H9 (cell line): Measurements from ENCODE around the gene SUPT5H. TPM values are rescaled to one million over a fixed set of nuclear protein-coding genes. Genes with fewer than 3 reads are reported as not detected.

Source experiments
- DNase-seq: peaks from one replicate; pipeline ENCODE4 v3.0.0-alpha.2; 2017
- H2AFZ ChIP-seq: one replicate; pipeline ENCODE4 v1.6.1; 2013; ENCODE audit warnings: mild to moderate bottlenecking, low read length, control low read depth, moderate library complexity
- H2AK5ac ChIP-seq: 2 replicates; pipeline ENCODE4 v1.6.1; 2013; ENCODE audit warnings: low read length, control low read depth, mixed read lengths; ENCODE audit not compliant: insufficient read length
- H2BK120ac ChIP-seq: one replicate; pipeline ENCODE4 v1.6.1; 2013; ENCODE audit warnings: low read depth, mild to moderate bottlenecking, low read length, control low read depth, inconsistent platforms; ENCODE audit not compliant: poor library complexity, severe bottlenecking
- H2BK12ac ChIP-seq: 2 replicates; pipeline ENCODE4 v1.6.1; 2013; ENCODE audit warnings: low read length, control low read depth, mixed read lengths, low read depth; ENCODE audit not compliant: insufficient read length
- H2BK15ac ChIP-seq: 2 replicates; pipeline ENCODE4 v1.6.1; 2013; ENCODE audit warnings: low read depth, low read length, control low read depth
- H2BK20ac ChIP-seq: one replicate; pipeline ENCODE4 v1.6.1; 2013; ENCODE audit warnings: low read depth, mild to moderate bottlenecking, low read length, control low read depth, inconsistent platforms; ENCODE audit not compliant: poor library complexity, severe bottlenecking
- H2BK5ac ChIP-seq: 2 replicates; pipeline ENCODE4 v1.6.1; 2013; ENCODE audit warnings: low read length, control low read depth, mixed read lengths; ENCODE audit not compliant: insufficient read length
- H3K14ac ChIP-seq: 2 replicates; pipeline ENCODE4 v1.6.1; 2013; ENCODE audit warnings: low read length, control low read depth; ENCODE audit not compliant: insufficient read depth
- H3K18ac ChIP-seq: 2 replicates; pipeline ENCODE4 v1.6.1; 2013; ENCODE audit warnings: low read depth, mild to moderate bottlenecking, mixed read lengths, low read length, control low read depth; ENCODE audit not compliant: insufficient read length
- H3K23ac ChIP-seq: 2 replicates; pipeline ENCODE4 v1.6.1; 2013; ENCODE audit warnings: low read length, control low read depth, mixed read lengths, low read depth; ENCODE audit not compliant: insufficient read length
- H3K23me2 ChIP-seq: 2 replicates; pipeline ENCODE4 v1.6.1; 2013; ENCODE audit warnings: low read depth, mild to moderate bottlenecking, mixed read lengths, low read length, control low read depth; ENCODE audit not compliant: insufficient read length, poor library complexity, severe bottlenecking
- H3K27ac ChIP-seq: 2 replicates; pipeline ENCODE4 v1.5.1; 2013; ENCODE audit warnings: low read length, control low read depth, mixed read lengths, low read depth; ENCODE audit not compliant: insufficient read length
- H3K27me3 ChIP-seq: 2 replicates; pipeline ENCODE4 v1.6.1; 2013; ENCODE audit warnings: low read length, control low read depth, inconsistent platforms; ENCODE audit not compliant: insufficient read depth
- H3K4ac ChIP-seq: 2 replicates; pipeline ENCODE4 v1.6.1; 2013; ENCODE audit warnings: low read depth, mild to moderate bottlenecking, control low read depth, inconsistent platforms, low read length, moderate library complexity
- H3K4me1 ChIP-seq: 2 replicates; pipeline ENCODE4 v1.6.1; 2013; ENCODE audit warnings: low read length, control low read depth, inconsistent platforms; ENCODE audit not compliant: insufficient read depth
- H3K4me2 ChIP-seq: 2 replicates; pipeline ENCODE4 v1.6.1; 2013; ENCODE audit warnings: low read length, control low read depth, mixed read lengths; ENCODE audit not compliant: insufficient read length, insufficient read depth
- H3K56ac ChIP-seq: 2 replicates; pipeline ENCODE4 v1.6.1; 2013; ENCODE audit warnings: low read depth, mild to moderate bottlenecking, mixed read lengths, low read length, control low read depth; ENCODE audit not compliant: insufficient read length
- H3K79me1 ChIP-seq: 2 replicates; pipeline ENCODE4 v1.6.1; 2013; ENCODE audit warnings: low read depth, mild to moderate bottlenecking, moderate library complexity, low read length, control low read depth, inconsistent platforms; ENCODE audit not compliant: insufficient read depth, poor library complexity, severe bottlenecking
- H3K79me2 ChIP-seq: 2 replicates; pipeline ENCODE4 v1.6.1; 2013; ENCODE audit warnings: low read length, control low read depth, inconsistent platforms; ENCODE audit not compliant: insufficient read depth
- H3K9ac ChIP-seq: 2 replicates; pipeline ENCODE4 v1.6.1; 2013; ENCODE audit warnings: low read length, control low read depth, mixed read lengths; ENCODE audit not compliant: insufficient read length; ENCODE audit errors: extremely low read depth
- H3K9me3 ChIP-seq: one replicate; pipeline ENCODE4 v1.6.1; 2013; ENCODE audit warnings: low read depth, low read length, inconsistent platforms; ENCODE audit not compliant: control insufficient read depth
- H3T11ph ChIP-seq: one replicate; pipeline ENCODE4 v1.6.1; 2013; ENCODE audit warnings: mild to moderate bottlenecking, low read length, control low read depth, inconsistent platforms
- H4K20me1 ChIP-seq: one replicate; pipeline ENCODE4 v1.6.1; 2013; ENCODE audit not compliant: control insufficient read depth, insufficient read length, insufficient read depth
- H4K5ac ChIP-seq: 2 replicates; pipeline ENCODE4 v1.6.1; 2013; ENCODE audit warnings: low read depth, mild to moderate bottlenecking, mixed read lengths, low read length, control low read depth; ENCODE audit not compliant: insufficient read length
- H4K8ac ChIP-seq: replicated peaks from 2 replicates; pipeline ENCODE4 v1.6.1; 2013; ENCODE audit warnings: low read length, control low read depth, mixed read lengths, low read depth; ENCODE audit not compliant: insufficient read length
- H4K91ac ChIP-seq: 2 replicates; pipeline ENCODE4 v1.6.1; 2013; ENCODE audit warnings: low read depth, mild to moderate bottlenecking, moderate library complexity, mixed read lengths, low read length, control low read depth; ENCODE audit not compliant: insufficient read length
- H3K27ac Mint-ChIP-seq, 3 experiments: 2 replicates in 2 of 3; 3 replicates in 1 of 3; pipeline ENCODE4 v1.8.0; 2020 to 2021; ENCODE audit warnings: mixed read lengths in 3 of 3, mild to moderate bottlenecking in 1 of 3, moderate library complexity in 1 of 3
- H3K27me3 Mint-ChIP-seq: 2 replicates; pipeline ENCODE4 v1.8.0; 2021; ENCODE audit warnings: low read depth, mild to moderate bottlenecking, moderate library complexity, mixed read lengths
- H3K36me3 Mint-ChIP-seq, 3 experiments: 2 replicates in 2 of 3; 3 replicates in 1 of 3; pipeline ENCODE4 v1.8.0; 2020 to 2021; ENCODE audit warnings: low read depth in 3 of 3, mixed read lengths in 3 of 3; ENCODE audit not compliant: insufficient read depth in 1 of 3
- H3K4me1 Mint-ChIP-seq, 2 experiments: 2 replicates each; pipeline ENCODE4 v1.8.0; 2020; ENCODE audit warnings: mixed read lengths in 2 of 2
- H3K4me3 Mint-ChIP-seq, 2 experiments: 2 replicates in 1 of 2; 3 replicates in 1 of 2; pipeline ENCODE4 v1.8.0; 2020 to 2021; ENCODE audit warnings: mild to moderate bottlenecking in 2 of 2, mixed read lengths in 2 of 2, moderate library complexity in 1 of 2
- H3K9me3 Mint-ChIP-seq, 2 experiments: 2 replicates in 1 of 2; 3 replicates in 1 of 2; pipeline ENCODE4 v1.8.0; 2020; ENCODE audit warnings: mild to moderate bottlenecking in 2 of 2, mixed read lengths in 2 of 2, moderate library complexity in 1 of 2
- WGBS: extraction: QIAGEN DNeasy Blood & Tissue Kit; methylation state at CpG from one replicate; pipeline ENCODE4 v1.1.7; 2013; ENCODE audit warnings: missing lambda C conversion rate, low lambda C conversion rate, mixed read lengths; ENCODE audit not compliant: insufficient read length; ENCODE audit errors: extremely low coverage; 5-methylcytosine and 5-hydroxymethylcytosine counted together
- total RNA-seq: library from RNA; stranded (reverse); gene quantifications from 2 replicates; pipeline ENCODE4 v1.2.1, GENCODE V29; 2021
- TF ChIP-seq, protein P1 (sequence below): fragments of 200-600 bp; sonication (generic); conservative IDR thresholded peaks from 3 replicates; pipeline ENCODE4 v1.8.0; 2021; ENCODE audit warnings: antibody characterized with exemption, mild to moderate bottlenecking

The SUPT5H gene
- total RNA-seq, 1 experiment from 2014 or later, result 145 TPM

- Histone ChIP-seq H4K8ac (no peak overlapping the region), H2BK20ac (no peak overlapping the region), H3K79me1 (peaks cover 6% of the 10 kb centered on the region), H3K23ac (no peak overlapping the region), H2AK5ac (no peak overlapping the region), H3K4me1 (peaks cover 4% of the 10 kb centered on the region; the same call in 1 of the 2 replicates), H2BK12ac (no peak overlapping the region), H4K20me1 (peaks cover 2% of the 10 kb centered on the region), H2BK5ac (no peak overlapping the region), H2AFZ (no peak overlapping the region), H4K5ac (no peak overlapping the region), H2BK15ac (no peak overlapping the region), H2BK120ac (no peak overlapping the region), H3K18ac (no peak overlapping the region), H3K27ac (no peak overlapping the region), H3K4me2 (peak overlapping the region; percentile 27), H3K27me3 (no peaks in the 10 kb centered on the region), H3K9me3 (no peaks in the 10 kb centered on the region), H3K14ac (no peak overlapping the region), H3K79me2 (peaks cover 9% of the 10 kb centered on the region; the same call in 1 of the 2 replicates), H3K4ac (no peak overlapping the region), H3K9ac (no peak overlapping the region), H4K91ac (no peak overlapping the region), H3K56ac (no peak overlapping the region), H3T11ph (no peak overlapping the region), H3K23me2 (peaks cover 19% of the 10 kb centered on the region)
- Mint-ChIP-seq H3K9me3 (no peaks in the 10 kb centered on the region; a peak in 1 of 5 replicates), H3K27ac (peak overlapping the region; percentile 55 to 85 (median 79); a peak in 5 of 7 replicates), H3K4me1 (peaks cover 40 to 49% of the 10 kb centered on the region in 2 experiments), H3K36me3 (peaks cover 10 to 37% (median 24%) of the 10 kb centered on the region in 3 experiments), H3K4me3 (peak overlapping the region; percentile 96 to 97), H3K27me3 (peaks cover 1% of the 10 kb centered on the region; the same call in 1 of the 2 replicates)
- no CpG with 5 or more reads among the region's 7 CpGs for WGBS
- TF ChIP-seq, protein P1, sequence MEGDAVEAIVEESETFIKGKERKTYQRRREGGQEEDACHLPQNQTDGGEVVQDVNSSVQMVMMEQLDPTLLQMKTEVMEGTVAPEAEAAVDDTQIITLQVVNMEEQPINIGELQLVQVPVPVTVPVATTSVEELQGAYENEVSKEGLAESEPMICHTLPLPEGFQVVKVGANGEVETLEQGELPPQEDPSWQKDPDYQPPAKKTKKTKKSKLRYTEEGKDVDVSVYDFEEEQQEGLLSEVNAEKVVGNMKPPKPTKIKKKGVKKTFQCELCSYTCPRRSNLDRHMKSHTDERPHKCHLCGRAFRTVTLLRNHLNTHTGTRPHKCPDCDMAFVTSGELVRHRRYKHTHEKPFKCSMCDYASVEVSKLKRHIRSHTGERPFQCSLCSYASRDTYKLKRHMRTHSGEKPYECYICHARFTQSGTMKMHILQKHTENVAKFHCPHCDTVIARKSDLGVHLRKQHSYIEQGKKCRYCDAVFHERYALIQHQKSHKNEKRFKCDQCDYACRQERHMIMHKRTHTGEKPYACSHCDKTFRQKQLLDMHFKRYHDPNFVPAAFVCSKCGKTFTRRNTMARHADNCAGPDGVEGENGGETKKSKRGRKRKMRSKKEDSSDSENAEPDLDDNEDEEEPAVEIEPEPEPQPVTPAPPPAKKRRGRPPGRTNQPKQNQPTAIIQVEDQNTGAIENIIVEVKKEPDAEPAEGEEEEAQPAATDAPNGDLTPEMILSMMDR, result peak; percentile 96; the same call in 2 of the 3 replicates
- peak; percentile 81 for DNase-seq
Measured at GRCh38 chr19:39411832-39412099, 33.6 kb upstream of the SUPT5H start.
